Measurements from ENCODE around the gene TPD52L1.

GRCh38 chr6:125285936-125286335, 132.4 kb downstream of the TPD52L1 start:
- no peak for TF ChIP-seq RAD21 (IDR thresholded peaks at IDR 0.05; ENCODE audit: insufficient read depth, low read depth, low read length)
- TF ChIP-seq, protein P1, sequence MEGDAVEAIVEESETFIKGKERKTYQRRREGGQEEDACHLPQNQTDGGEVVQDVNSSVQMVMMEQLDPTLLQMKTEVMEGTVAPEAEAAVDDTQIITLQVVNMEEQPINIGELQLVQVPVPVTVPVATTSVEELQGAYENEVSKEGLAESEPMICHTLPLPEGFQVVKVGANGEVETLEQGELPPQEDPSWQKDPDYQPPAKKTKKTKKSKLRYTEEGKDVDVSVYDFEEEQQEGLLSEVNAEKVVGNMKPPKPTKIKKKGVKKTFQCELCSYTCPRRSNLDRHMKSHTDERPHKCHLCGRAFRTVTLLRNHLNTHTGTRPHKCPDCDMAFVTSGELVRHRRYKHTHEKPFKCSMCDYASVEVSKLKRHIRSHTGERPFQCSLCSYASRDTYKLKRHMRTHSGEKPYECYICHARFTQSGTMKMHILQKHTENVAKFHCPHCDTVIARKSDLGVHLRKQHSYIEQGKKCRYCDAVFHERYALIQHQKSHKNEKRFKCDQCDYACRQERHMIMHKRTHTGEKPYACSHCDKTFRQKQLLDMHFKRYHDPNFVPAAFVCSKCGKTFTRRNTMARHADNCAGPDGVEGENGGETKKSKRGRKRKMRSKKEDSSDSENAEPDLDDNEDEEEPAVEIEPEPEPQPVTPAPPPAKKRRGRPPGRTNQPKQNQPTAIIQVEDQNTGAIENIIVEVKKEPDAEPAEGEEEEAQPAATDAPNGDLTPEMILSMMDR (IDR thresholded peaks at IDR 0.05 in 2 of 3, conservative IDR thresholded peaks at IDR 0.05 in 1 of 3; ENCODE audit: control insufficient read depth in 2 of 3, extremely low read depth in 1 of 3, insufficient read depth in 1 of 3, low read depth in 3 of 3, low read length in 3 of 3): no peak
- TF ChIP-seq, protein P2, sequence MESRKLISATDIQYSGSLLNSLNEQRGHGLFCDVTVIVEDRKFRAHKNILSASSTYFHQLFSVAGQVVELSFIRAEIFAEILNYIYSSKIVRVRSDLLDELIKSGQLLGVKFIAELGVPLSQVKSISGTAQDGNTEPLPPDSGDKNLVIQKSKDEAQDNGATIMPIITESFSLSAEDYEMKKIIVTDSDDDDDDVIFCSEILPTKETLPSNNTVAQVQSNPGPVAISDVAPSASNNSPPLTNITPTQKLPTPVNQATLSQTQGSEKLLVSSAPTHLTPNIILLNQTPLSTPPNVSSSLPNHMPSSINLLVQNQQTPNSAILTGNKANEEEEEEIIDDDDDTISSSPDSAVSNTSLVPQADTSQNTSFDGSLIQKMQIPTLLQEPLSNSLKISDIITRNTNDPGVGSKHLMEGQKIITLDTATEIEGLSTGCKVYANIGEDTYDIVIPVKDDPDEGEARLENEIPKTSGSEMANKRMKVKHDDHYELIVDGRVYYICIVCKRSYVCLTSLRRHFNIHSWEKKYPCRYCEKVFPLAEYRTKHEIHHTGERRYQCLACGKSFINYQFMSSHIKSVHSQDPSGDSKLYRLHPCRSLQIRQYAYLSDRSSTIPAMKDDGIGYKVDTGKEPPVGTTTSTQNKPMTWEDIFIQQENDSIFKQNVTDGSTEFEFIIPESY (IDR thresholded peaks at IDR 0.05): no peak
- TF ChIP-seq NBN (IDR thresholded peaks at IDR 0.05): no peak
- TF ChIP-seq CREB1 (IDR thresholded peaks at IDR 0.05; ENCODE audit: low read depth): no peak
- no peak for TF ChIP-seq POLR2A (IDR thresholded peaks at IDR 0.05; ENCODE audit: low read depth, low read length)
- TF ChIP-seq, protein P3, sequence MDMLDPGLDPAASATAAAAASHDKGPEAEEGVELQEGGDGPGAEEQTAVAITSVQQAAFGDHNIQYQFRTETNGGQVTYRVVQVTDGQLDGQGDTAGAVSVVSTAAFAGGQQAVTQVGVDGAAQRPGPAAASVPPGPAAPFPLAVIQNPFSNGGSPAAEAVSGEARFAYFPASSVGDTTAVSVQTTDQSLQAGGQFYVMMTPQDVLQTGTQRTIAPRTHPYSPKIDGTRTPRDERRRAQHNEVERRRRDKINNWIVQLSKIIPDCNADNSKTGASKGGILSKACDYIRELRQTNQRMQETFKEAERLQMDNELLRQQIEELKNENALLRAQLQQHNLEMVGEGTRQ (IDR thresholded peaks at IDR 0.05; ENCODE audit: borderline replicate concordance, low read depth, low read length): no peak
- no peak for TF ChIP-seq PML (IDR thresholded peaks at IDR 0.05; ENCODE audit: low read length)
- TF ChIP-seq, protein P4, sequence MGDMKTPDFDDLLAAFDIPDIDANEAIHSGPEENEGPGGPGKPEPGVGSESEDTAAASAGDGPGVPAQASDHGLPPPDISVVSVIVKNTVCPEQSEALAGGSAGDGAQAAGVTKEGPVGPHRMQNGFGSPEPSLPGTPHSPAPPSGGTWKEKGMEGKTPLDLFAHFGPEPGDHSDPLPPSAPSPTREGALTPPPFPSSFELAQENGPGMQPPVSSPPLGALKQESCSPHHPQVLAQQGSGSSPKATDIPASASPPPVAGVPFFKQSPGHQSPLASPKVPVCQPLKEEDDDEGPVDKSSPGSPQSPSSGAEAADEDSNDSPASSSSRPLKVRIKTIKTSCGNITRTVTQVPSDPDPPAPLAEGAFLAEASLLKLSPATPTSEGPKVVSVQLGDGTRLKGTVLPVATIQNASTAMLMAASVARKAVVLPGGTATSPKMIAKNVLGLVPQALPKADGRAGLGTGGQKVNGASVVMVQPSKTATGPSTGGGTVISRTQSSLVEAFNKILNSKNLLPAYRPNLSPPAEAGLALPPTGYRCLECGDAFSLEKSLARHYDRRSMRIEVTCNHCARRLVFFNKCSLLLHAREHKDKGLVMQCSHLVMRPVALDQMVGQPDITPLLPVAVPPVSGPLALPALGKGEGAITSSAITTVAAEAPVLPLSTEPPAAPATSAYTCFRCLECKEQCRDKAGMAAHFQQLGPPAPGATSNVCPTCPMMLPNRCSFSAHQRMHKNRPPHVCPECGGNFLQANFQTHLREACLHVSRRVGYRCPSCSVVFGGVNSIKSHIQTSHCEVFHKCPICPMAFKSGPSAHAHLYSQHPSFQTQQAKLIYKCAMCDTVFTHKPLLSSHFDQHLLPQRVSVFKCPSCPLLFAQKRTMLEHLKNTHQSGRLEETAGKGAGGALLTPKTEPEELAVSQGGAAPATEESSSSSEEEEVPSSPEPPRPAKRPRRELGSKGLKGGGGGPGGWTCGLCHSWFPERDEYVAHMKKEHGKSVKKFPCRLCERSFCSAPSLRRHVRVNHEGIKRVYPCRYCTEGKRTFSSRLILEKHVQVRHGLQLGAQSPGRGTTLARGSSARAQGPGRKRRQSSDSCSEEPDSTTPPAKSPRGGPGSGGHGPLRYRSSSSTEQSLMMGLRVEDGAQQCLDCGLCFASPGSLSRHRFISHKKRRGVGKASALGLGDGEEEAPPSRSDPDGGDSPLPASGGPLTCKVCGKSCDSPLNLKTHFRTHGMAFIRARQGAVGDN (IDR thresholded peaks at IDR 0.05): no peak
- TF ChIP-seq GABPA (IDR thresholded peaks at IDR 0.05; ENCODE audit: low read depth): no peak
- TF ChIP-seq EZH2 (IDR thresholded peaks at IDR 0.05; ENCODE audit: borderline replicate concordance, control insufficient read depth, low read depth, low read length): no peak

Measured in GM12878 (cell line).